Dermis blood vessel endothelial cell (primary cell): Measurements from ENCODE around the gene OR51F1. TPM values are rescaled to one million over a fixed set of nuclear protein-coding genes. Genes with fewer than 3 reads are reported as not detected.
"Not testable (repeated sequence)": the region's sequence is repeated elsewhere in the genome, so short reads cannot be mapped to it uniquely, and the experiment has no call there.

Experiments used
- DNase-seq: peaks from one replicate; pipeline ENCODE4 v3.0.0; 2010
- total RNA-seq: library from RNA; depleted of rRNA; stranded (reverse); fragments of >200 nt; gene quantifications from 2 replicates; pipeline ENCODE4 v1.2.3, GENCODE V29; 2014

OR51F1 gene, protein sequence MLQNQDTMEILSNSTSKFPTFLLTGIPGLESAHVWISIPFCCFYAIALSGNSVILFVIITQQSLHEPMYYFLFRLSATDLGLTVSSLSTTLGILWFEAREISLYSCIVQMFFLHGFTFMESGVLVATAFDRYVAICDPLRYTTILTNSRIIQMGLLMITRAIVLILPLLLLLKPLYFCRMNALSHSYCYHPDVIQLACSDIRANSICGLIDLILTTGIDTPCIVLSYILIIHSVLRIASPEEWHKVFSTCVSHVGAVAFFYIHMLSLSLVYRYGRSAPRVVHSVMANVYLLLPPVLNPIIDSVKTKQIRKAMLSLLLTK
- not detected in 2 replicates for total RNA-seq

- DNase-seq: no peak
These were observed at the start of gene OR51F1 for GRCh38 chr11:4769838-4770237. OR51F1 (minus strand) TSS chr11:4769938; CDS start chr11:4769938, 0 bp downstream.

DNA sequence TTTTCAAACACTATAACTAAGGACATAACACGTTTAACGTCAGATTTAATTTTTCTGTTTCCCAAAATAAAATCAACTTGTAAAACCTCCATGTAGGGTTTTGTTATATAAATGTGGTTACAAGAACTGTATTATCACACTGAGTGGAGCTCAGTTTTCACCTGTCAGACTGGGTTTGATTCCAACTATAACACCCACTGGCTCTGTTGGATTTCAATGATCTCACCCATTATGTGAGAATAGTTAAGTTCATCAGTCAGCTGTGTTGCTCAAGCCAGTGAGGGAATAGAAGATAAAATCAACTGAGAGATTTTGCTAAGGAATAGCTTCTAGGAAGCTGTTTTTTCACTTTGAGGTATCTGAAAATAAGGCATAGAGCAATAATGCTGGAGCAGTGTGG lies 39.5 kb upstream of the OR51F1 start:
- no peak for DNase-seq

DNA sequence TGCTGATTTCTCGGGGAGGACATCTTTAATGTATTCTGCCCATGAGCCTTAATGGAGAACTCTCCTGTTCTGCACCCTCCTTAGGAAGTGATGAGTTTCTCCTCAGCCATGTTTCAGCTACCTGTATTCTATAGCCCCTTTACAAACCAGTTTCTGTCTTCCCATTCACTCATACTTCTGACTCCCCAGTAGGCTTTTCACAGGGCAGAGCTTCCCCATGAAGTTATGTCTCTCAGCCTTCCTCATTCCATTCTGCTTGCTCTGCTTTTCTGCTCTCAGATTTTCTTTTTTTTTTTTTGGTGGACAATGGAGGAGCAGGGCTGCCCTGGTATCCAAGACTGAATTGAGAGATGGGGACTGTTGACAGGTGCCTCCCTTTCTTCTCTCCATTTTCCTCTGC lies 38.7 kb upstream of the OR51F1 start:
- no peak for DNase-seq

- no peak for DNase-seq
These were observed 34.5 kb upstream of the OR51F1 start, which contains the start of gene OR52R1 for GRCh38 chr11:4804280-4804679. OR52R1 (minus strand) TSS chr11:4804380; CDS start chr11:4804380, 0 bp downstream.

DNA sequence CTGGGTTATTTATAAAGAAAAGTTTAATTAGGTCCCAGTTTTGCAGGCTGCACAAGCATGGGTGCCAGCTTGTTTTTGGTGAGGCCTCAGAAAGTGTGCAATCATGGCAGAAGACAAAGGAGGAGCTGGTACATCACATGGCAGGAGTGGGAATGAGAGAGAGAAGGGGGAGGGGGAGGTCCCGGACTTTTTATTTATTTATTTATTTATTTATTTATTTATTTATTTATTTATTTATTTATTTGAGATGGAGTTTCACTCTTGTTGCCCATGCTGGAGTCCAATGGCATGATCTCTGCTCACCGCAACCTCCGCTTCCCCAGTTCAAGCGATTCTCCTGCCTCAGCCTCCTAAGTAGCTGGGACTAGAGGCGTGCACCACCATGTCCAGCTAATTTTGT lies 31.6 kb upstream of the OR51F1 start:
- DNase-seq: not testable (repeated sequence)

- no peak for DNase-seq
These were observed 28.9 kb upstream of the OR51F1 start for GRCh38 chr11:4798427-4799183.

DNA sequence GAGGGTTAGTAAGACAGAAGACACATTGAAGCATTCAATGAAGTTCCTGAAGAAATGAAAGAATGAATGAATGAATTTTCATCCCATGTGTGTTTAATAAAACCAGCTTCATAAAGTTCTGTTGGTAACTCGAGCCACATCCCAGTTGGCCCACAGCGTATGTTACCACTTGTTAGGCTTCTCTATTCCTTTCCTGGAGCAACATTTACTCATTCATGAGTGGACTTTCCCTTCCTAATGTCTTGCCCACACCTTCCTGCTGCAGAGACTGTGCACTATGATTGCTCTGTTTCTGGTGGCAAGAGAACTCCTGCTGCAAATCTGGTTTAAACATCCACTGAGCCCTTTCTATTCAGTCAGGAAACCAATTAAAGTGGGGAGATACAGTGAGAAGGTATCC lies 27.5 kb upstream of the OR51F1 start:
- DNase-seq: no peak

DNA sequence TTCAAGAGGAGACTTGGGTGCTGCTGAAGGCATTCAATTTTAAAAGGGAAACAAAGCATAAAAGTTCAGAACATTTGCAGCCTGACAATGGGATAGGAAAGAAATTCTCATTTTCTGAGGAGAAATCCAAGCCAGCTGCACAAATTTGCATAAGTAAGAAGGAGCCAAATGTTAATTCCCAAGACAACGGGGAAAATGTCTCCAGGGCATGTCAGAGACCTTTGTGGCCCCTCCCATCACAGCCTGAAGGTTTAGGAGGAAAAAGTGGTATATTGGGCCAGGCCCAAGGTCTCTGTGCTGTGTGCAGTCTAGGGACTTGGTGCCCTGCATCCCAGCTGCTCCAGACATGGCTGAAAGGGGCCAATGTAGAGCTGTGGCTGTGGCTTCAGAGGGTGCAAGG lies 12.7 kb upstream of the OR51F1 start:
- DNase-seq: no peak

GRCh38 chr11:4768094-4768493 lies 1.6 kb downstream of the OR51F1 start:
- DNase-seq: no peak

GRCh38 chr11:4766420-4767043 lies 3.2 kb downstream of the OR51F1 start:
- no peak for DNase-seq

DNA sequence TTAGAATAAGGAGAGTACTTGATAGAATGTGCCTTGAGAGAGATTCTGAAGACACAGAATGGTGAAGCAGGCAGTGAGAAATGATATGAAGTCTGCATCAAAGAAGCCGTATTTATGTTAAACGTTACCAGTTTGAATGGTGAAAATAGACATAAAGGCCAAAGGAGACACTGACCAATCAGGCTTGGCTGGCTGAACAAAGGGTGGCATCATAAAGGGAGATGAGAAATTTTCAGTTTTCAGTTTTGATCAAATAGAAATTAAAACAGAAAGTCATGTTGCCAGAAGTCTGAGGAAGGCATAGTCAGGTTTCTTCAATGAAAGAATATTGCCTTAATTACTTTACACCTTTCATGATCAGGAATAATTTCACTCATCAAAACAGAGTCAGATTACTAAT lies 6.6 kb downstream of the OR51F1 start:
- DNase-seq: no peak

DNA sequence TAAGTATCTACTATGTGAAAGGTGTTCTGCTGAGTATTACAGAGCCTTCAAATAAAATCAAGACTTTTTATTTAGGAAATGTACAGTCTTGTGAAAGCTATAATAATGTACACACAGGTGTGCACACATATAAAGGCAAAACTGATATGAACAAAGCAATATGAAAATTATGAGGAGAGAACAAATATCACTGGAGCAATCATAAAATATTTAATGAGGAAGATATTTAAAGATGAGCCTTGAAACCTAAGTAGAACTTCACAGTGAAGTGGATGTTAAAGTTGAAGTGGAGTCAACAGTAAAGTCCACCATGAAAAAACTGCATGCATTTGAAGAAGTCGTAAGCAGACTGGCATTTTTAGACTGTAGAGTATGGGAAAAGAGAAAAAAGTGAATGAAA lies 18.5 kb downstream of the OR51F1 start:
- DNase-seq: no peak

DNA sequence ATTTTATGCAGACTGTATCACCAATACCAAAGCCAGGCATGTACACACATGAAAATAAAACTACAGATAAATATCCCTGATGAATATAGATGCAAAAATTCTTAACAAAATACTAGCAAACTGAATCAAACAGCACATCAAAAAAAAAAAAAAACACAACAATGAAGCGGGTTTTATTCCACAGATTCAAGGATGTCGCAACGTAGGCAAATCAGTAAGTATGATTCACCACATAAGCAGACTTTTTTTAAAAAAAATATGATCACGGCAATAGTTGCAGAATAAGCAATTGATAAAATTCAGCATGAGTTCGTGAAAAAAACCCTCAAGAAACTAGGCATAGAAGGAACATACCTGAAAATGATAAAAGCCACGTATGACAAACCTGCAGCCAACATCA lies 21.3 kb downstream of the OR51F1 start:
- DNase-seq: no peak

DNA sequence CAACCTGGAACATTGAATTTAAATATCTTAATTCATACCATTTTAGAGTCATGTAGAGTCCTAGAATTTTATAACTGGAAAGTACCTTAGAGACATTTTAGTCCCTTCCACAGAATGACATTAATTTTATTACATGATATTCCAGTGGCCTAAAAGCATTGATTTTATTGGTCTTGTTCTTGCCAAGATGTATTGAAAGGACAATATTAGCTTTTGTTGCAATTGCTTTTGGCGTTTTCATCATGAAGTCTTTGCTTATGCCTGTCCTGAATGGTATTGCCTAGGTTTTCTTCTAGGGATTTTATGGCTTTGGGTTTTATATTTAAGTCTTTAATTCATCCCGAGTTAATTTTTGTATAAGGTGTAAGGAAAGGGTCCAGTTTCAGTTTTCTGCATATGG lies 29.0 kb downstream of the OR51F1 start:
- no peak for DNase-seq

- no peak for DNase-seq
These were observed 42.6 kb downstream of the OR51F1 start for GRCh38 chr11:4727171-4727570.

DNA sequence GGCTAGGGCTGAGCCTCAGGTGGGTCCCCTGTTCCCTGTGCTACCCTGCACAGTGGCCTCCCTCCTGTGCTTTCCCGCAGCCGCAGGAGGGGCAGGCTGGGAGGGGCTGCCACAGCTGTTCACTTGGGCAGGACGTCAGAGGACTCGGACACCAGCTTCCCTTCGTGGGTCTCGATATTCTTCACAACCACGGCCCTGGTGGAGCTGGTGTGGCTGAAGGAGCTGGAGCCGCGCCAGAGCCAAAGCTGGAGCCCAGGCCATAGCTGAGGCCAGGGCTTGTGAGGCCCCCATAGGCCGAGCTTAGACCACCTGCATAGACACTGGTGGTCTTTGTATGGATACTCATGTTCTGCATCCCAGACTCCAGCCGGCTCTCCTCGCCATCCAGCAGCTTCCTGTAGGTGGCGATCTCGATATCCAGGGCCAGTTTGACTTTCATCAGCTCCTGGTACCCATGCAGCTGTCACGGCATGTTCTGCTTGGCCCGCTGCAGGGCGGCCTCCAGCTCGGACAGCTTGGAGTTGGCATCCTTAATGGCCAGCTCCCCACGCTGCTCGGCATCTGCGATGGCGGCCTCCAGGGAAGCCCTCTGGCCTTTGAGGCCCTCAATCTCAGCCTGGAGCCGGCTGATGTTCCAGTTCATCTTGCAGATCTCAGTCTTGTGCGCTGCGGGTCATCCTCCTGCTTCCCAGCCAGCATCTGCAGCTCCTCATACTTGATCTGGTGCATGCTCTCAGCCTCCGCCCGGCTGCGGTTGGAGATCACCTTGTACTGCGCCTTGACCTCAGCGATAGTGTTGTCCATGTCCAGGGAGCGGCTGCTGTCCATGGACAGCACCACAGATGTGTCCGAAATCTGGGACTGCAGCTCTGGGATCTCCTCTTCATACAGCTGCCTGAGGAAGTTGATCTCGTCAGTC lies 46.9 kb downstream of the OR51F1 start:
- DNase-seq: not testable (repeated sequence)

Other genes starting within 250 kb of the OR51F1 start
- not detected in 2 replicates for gene OR52M1, start 224.7 kb downstream of the OR51F1 start, total RNA-seq
- not detected in 2 replicates for gene OR52I2, start 188.2 kb downstream of the OR51F1 start, total RNA-seq
- gene OR52I1, start 175.9 kb downstream of the OR51F1 start, total RNA-seq: not detected in 2 replicates
- 11.8 and 13.1 TPM in 2 replicates for gene TRIM68, start 161.7 kb downstream of the OR51F1 start, total RNA-seq
- gene OR51D1, start 132.5 kb downstream of the OR51F1 start, total RNA-seq: not detected in 2 replicates
- gene OR51E1, start 126.0 kb downstream of the OR51F1 start, total RNA-seq: not detected in 2 replicates
- not detected in 2 replicates for gene OR51E2, start 72.1 kb downstream of the OR51F1 start, total RNA-seq
- gene MMP26, start 65.2 kb downstream of the OR51F1 start, total RNA-seq: not detected in 2 replicates
- not detected in 2 replicates for gene OR52R1, start 34.4 kb upstream of the OR51F1 start, total RNA-seq
- not detected in 2 replicates for gene OR51F2, start 51.4 kb upstream of the OR51F1 start, total RNA-seq
- gene OR51S1, start 79.3 kb upstream of the OR51F1 start, total RNA-seq: not detected in 2 replicates
- not detected in 2 replicates for gene OR51T1, start 112.0 kb upstream of the OR51F1 start, total RNA-seq
- not detected in 2 replicates for gene OR51A7, start 133.8 kb upstream of the OR51F1 start, total RNA-seq
- gene OR51G2, start 149.4 kb upstream of the OR51F1 start, total RNA-seq: not detected in 2 replicates
- not detected in 2 replicates for gene OR51G1, start 154.4 kb upstream of the OR51F1 start, total RNA-seq
- not detected in 2 replicates for gene OR51A4, start 177.7 kb upstream of the OR51F1 start, total RNA-seq
- gene OR51A2, start 185.8 kb upstream of the OR51F1 start, total RNA-seq: not detected in 2 replicates
- gene OR51L1, start 224.9 kb upstream of the OR51F1 start, total RNA-seq: not detected in 2 replicates